Dermis microvascular lymphatic vessel endothelial cell (primary cell): ENCODE results near the gene RNF26. TPM values are rescaled to one million over a fixed set of nuclear protein-coding genes. Genes with fewer than 3 reads are reported as not detected.

Experiments used
- DNase-seq, 2 donors: peaks; one replicate each; pipeline versions ENCODE4 v3.0.0 to v3.0.0-alpha.2; 2010; ENCODE audit warnings: low read depth in 2 of 2
- total RNA-seq: library from RNA; depleted of rRNA; stranded (reverse); fragments of >200 nt; gene quantifications from 2 replicates; pipeline ENCODE4 v1.2.1, GENCODE V29; 2014

Gene RNF26
- total RNA-seq, 1 donor from 2014 or later = 2.6 TPM

DNA sequence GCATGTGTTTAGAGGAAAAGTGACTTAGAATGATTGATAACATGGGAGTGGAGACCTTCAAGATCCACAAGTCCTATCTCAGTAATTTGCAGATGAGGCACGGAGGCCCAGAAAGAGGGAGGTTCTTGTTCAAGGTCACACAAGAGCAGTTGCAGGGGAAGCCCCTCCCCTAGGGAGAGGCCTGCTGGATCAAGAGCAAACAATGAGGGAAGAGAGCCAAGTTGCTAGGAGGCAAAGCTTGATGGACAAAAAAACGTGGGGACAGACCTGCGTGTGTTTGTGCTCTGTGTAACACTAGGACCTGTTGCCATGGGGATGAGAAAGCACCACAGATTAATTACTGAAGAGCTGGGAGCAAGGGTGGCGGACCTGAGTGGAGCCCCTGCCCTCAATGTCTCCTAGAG is 18.5 kb downstream of the RNF26 start:
- DNase-seq = peak; percentile 87 to 96

DNA sequence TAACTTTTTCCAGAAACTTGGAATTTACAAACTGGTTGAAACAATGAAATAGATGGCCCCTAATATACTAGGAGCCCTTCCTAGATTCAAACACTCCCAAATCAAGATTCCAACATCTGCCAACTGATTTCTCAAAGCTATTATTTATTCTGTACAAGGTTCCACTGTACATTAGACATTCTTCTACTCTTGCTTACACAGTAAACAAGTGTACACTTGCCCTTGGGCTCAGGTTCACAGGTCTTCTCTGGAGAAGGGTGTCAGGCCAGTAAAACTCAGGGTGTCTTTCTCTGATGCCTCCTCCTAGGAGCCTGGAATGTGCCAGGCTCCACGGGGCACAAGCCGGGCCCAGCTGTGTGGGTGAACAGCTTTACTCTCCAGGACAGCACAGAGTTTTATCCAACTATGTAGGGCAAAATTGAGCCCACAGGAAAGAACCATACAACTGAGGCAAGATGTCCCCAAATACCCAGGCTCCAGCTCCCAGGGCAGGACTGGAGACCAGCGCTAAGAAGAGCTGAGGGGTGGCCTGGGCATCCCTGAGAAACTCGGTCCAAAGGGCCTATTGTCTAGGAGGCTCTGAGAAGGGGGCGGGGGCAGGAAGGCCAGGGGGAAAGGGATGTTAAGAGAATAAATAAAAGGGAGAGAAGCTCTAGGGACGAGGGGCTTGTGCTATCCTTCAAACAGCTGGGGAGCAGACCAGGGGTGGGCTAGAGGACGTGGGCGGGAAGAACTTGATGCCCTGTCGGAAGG is 20.9 kb downstream of the RNF26 start:
- no peak for DNase-seq

DNA sequence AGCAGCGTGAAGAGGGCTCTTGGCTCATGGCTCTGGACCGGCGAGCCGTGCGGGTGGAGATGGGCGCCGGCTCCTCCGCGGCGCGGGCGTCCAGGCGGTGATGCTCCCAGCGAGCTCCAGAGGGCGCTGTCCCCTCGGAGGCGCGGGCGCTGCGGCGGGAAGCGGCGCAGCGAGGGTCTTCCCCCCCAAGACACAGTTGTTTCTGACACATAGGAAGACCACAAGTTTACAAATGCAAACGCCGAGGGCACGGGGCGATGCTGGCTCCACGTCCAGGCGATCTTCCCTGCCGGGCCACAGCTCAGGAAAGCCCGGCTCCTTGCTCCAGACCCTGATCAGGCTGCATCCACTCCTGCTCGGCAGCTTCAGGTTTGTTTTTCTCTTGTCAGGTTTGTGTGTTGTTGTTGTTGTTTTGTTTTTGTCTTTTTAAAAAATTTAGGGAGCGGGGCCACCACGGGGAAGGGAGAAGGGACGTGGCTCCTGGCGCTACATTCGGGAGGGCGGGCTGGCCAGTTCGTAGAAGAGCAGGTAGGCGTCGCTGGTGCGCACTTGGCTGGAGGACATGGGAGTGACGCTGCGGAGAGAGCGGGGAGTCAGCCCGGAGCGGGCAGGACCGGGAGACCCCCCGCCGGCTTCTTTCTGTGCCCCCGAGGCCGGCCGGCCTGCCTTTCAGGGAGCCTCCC is 22.2 kb downstream of the RNF26 start:
- DNase-seq = peak; percentile 40 to 79

DNA sequence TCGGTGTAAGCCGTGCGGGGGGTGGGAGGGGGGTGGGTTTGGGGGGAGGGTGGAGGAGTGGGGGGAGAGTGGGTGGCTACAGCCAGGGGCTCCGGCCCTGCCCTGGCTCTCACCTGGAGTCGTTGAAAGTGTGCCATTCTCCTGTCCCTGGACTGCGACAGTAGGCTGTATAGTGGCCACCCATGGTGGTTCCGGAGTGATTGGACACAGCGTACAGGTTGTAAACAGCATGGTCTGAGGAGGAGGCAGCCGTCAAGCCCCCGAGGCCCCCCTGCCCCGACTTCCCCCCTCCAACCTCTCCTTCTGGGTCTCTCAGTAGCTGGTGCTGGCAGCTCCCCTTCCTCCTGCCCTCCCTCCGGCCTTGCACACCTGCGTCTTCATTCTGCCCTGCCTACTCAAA is 22.7 kb downstream of the RNF26 start:
- no peak for DNase-seq

DNA sequence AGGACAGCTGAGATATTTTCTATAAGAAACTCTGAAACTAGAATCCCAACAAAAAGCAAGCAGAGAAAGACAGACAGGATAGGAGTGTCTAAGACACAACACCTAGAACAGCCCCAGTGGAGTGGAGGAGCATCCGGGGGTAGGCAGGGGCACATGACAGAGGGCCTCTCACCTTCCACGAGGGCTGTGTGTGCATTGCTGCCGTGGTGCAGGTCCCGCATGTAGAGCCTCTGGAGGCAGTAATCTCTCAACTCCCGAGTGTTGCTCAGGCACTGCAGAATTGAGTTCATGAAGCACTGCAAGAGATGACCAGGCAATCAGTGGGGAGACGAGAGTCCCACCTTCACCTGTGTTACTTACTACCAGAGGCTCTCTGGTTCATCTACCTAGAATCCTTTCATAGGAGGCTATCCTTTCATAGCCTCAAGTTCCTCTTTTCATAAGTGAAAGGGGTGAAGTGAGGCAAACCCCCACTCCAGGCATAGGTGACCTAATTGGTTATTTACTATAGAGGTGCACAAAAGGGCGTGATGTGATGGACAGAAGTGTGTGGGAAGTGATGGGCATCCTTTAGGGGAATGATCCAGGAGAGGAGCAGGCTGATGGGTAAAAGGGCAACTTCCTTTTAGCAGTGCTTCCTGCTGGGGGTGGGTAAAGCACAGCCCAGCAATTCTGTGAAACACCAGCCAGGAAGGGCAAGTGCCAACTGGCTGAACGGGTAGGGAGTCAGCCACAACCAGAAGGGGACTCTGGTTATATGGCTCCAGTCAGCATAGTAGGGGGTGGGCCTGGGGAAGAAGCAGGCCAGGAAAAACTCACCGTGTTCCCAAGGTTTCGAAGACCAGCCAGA is 25.3 kb downstream of the RNF26 start:
- DNase-seq = no peak

DNA sequence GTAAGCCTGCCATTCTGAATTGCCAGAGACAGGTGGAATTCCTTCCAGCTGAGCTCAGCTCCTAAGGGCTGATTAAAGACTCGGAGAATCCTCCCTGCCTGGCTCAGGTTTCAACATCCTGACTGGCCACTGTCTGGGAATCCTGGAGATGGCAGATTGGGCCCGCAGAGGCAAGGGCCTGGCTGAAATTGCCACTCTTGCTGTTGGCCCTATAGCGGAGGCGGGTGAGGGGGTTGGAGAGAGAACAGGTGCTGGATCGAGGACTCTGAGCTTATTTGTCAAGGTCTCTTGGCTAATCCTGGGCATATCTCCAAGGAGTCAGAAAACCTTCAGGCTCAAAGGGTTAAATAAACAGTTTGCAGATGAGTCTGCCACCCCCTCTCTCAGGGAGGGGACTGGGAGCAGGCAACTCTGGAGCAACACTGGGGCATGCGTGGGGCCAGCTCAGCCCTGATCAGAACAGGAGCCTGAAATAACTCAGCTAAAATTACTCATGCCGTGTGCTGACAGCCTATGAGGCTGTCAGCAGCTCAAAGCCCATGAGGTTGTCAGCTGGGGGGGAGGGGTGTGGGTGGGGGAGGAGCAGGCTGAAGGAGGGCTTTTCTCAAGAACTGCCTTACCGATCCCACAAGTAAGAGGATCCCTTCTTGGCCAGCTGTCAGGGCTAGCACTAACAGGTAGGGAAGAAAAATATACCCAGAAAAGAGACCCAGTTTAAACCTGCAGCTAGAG is 26.9 kb downstream of the RNF26 start:
- DNase-seq = no peak

DNA sequence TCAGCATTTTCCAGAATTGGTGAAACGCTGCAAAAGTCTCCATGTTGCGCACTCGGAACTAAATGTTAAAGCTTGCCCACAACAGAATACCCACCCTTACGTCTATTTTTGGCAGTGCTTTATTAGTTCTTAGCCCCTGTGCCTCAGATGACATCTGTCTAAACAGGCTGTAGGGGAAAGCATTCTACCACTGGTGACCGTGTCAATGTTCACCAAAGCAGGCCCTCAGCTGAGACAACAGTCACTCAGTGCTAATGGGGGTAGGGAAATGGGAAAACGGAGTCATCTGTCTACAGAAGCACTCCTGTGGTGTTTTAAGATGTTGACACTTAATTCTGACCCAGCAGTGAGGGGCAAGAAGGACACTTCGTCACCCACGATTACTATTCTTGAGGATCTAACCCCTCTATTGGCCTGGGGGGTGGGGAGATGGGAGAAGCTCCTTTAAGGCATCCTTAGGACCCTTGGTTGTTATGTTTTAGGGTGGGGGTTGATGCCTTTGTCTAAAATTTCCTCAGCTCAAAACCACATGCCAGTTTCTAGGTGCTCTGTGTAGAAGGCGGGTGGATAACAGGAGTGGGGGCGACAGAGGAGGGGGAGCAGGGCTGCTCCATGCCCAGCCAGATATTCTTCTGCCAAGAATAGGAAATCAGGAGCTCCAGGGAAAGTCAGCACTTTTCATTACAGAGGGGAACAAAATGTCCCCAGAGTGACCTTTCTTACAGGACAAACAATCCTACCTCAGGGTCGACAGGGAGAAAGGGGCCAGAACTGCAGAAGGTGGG is 27.8 kb downstream of the RNF26 start:
- DNase-seq = no peak

DNA sequence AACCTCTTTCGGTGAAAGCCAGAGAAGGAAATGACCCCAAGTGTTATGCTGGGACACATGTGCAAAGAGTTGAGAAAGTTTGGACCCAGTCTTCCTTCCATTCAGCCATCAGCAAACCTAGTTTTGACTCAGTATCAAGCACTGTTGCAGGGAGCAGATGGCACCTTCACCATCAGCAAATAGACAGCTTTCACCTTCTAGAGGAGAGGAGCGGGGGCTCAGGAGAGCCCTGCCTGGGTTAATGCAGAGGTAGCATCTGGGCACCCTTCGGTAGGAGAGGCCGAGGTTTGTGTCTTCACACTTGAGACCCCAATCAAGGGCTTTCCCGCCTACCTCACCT is 28.4 kb downstream of the RNF26 start:
- no peak for DNase-seq

DNA sequence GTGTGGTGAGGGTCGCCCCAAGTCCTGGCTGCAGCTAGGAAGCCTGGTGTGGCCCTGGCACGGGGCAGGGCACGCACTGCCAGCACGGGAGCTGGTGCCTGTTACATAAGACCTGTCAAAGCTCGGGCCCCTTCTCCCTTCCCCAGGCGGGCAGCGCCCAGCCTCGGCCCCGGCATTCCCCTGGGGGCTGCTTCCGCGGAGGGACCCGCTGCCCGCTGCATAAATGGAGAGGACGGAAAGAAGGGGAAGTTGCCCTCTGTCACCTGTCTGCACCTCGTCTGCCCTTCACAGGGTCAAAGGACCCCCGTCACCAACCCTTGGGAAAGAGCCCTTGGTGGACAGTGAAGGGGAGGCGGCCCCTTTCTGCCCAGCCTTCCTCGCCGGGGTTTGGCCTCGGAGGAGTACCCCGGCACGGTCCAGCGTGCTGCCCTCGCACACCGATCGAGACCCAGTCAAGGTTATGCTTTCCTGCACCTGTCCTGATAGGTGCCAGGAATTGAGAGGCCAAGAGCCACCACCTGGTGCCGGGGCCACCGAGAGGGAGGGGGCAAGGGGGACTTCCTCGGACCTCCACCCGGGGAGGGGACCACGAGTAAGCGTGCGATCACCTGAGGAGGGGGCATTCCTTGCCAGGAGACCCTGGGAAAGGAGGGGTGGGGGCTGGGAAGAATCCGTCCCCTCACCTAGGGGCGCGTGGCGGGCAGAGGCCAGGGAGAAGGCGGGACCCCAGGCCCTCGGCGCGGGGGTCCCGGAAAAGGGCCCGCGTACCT is 28.9 kb downstream of the RNF26 start:
- DNase-seq = no peak

DNA sequence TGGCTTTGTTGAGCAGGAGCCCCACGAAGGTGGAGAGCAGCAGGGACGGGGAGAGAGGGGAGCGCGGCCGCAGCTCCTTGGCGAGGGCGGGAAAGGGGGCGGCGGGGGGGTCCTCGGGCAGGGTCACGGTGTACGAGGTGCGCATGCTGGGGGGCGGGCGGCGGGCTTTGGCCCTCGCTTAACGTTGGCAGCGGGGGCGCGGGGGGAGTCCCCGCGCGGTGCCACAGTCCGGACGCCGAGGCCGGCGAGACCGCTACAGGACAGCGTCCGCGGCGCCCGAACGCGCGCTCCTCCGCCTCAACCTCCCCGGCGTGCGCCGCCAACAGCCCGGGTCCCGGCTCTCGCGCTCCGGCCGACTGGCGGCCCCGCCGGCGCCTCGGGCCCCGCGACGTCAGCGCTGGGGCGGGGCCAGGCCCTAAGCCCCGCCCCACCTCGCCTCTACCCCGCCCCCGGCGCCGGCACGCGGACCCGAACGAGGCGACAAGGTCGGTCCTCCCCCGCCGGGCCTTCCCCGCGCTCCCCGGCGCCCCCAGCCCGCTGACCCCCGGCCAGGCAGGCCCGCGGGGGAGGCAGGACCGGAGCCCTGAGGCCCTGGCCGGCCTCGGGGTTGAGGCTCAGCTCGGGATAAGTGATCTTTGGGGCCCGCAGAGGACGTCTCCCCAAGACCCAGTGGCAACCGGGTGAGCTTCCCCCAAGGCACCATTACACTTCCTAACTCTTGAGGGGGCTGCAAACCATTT is 29.7 kb downstream of the RNF26 start:
- peak in 1 of 2 donors; percentile 63 for DNase-seq

DNA sequence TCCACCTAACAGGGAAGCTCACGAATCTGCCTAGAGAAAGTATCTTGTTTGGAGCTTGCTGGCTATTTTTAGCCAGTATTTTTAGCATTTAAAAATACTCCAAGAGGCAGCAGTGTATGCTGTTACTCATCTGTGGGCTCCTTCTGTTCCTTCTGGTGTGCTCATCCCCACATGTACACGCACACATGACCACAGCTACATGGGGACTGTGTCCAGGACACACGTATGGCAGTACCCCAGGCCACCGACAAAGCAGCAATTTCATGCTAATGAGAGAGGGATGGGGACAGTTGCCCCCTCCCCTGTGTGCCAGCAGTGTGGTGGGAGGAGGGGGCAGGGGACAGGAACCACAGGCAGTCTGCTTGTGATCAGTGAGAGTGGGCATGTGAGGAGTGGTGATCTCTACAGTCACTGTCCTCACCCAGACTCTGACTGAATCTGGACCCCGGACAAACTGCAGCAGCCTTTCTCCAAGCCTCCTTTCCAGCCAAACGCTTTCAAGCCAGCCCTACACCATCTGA is 30.8 kb downstream of the RNF26 start:
- DNase-seq = no peak

DNA sequence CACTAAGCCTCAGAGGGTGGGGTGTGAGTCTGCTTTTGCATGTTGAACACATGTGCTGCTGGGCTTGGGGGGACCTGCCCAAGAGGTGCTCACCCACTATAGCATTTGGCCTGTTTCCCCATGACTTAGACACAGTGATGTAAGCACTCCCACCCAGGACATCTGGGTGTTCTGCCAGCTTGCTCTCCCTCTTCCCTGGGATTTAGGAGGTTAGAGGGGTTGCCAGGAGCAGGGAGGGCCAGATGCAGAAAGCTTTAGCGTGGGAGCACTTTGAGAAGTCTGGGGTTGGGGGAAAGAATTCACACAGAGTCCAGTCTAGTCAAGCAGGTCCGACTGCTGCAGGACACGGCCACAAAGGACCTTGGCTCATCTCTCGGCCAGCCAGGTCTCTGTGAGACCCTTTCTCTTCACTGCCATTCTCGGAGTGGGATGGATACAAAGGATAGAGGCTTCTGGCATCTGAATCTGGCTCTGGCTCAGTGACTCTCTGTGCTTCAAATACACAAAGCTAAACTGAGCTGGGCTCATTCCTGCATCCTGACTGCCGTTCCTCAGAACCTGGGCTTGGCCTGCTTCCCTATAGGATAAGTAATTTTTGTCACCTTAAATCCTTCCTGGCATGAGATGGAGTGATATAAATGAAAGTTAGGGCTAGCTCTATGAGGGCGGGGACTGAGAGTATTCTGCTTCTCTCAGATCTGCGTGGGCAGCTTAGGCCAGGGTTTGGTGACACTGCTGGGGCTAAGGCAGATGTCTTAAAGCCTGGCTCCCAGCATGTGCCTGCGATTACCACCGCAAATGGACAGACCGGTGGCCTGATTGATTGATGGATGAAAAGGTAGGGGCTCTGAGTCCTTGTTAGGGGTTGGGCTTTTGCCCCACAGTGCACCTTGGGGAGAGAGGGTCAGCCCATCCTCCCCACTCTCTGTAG is 32.6 kb downstream of the RNF26 start:
- DNase-seq = no peak

DNA sequence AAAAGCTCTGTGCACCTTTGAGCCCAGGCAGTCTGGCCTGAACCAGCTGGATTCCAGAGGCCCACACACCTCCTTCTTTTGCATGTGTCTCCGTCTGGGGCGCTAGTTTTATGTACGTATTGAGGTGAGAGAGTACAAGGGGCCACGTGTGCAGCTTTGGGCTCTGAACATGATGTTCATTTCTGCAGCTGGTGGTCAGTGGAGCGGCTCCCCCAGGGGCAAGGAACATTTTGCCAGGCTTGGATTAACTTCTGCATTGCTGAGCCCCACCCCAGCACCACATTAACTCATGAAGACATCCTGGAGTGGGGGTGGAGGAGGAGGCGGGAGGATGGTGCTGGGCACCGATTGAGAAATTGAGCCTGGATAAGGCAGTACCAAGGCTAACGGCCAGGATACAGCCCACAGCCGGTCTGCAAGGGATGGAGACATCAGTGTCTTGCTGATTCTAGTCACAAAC is 33.4 kb downstream of the RNF26 start:
- DNase-seq = no peak

DNA sequence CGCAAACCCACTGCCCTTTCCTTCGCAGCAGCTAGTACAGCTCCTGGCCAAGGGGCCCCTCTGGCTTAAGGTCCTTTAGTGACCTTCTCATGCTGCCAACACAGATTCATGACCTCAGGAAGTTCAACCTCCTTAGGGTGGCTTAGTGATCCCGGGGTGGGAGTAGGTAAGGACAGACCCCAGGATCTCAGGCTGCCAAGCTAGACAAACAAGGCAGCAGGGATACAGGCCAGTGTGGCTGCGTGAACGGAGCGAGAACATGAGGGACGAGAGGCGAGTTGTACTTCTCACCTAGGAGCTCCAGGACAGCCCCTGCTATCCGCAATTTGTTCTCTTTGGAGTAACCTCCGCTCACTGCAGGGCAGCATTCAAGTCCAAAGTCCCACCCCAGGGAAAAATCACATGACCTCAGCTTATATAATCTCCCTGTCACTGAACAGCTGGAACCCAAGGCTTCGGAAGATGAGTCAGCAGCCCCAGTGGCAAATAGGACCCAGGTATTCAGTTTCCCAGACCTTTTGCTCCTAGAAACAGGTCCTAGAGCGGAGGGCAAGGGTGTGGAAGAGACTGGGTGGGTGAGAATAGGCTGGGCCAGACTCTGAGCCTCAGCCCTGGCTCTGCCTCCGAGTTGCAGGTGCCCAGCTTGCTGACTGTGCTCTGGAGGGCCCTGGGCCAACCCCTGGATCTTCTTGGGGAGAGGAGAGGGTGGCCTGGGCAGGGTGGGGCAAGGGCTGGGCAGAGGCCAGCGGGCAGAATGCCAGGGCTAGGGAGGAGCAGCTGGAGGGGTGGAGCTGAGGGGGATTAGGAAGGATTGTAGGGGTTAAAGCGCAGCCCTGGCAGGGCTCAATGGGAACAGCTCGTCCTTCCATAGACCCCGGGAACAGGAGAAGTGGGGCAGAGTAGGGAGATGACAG is 34.1 kb downstream of the RNF26 start:
- DNase-seq = no peak

DNA sequence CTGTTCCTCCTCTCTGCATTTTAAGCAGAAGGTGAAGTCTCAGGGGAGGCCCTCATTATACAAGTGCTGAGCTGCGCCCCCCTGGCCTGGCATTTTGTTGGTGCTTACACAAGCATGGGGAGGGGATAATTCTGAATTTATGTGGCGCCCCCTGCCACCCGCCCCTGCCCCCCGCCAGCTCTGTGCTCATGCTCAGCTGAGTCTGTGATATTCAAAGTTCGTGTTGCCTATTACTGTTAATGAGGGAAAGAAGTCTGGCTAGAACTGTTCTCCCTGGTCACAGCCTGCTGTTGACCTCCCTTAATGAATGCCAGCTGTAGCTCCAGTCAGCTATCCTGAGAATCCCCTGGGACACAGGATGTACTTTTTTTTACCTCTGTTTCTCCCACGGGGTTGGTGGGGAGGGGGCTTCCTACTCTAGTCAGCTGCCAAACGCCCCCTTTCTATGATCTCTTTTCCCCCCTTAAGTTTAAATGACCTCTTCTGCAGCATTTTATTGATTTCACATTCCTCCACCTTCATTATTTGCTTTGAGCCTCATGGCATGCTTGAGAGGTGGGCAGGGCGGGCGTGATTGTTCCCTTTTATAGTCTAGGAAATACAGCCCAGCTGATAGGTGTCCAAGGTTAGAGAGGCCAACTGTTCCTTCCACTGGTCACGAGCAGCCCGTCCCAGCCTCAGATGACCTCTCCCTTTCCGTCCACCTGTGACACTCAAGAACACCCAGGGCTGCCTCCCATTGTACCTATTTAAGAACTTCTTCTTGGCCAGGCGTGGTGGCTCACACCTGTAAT is 35.0 kb downstream of the RNF26 start:
- DNase-seq = no peak

DNA sequence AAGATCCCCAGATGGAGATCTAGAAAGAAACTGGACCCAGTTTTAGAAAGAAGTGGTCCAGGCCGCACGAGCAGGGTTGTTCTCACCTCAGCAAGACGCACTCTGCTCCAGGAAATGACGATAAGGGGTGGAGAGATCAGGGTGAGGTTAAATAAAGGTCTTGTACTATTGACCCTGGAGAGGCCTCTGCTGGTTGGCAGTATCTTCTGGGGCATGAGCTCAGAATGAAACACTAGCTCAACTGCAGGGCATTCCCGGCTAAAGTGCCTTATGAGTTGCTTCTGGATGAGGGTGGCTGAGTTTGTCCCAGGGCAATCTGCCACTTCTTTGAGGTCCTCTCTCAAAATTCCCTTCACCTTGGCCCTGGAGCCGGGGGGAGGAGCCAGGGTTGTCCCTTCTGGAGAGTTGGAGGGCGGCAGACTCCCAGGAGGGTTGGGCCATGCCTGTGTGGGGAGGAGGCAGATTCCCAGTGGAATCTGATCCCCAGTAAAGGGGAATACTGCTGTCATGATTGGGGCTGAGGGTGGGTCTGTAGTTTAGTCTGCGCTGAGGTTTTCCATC is 36.2 kb downstream of the RNF26 start:
- no peak for DNase-seq
